ENCODE measurements around the gene DNAH17.

The DNAH17 gene

DNA sequence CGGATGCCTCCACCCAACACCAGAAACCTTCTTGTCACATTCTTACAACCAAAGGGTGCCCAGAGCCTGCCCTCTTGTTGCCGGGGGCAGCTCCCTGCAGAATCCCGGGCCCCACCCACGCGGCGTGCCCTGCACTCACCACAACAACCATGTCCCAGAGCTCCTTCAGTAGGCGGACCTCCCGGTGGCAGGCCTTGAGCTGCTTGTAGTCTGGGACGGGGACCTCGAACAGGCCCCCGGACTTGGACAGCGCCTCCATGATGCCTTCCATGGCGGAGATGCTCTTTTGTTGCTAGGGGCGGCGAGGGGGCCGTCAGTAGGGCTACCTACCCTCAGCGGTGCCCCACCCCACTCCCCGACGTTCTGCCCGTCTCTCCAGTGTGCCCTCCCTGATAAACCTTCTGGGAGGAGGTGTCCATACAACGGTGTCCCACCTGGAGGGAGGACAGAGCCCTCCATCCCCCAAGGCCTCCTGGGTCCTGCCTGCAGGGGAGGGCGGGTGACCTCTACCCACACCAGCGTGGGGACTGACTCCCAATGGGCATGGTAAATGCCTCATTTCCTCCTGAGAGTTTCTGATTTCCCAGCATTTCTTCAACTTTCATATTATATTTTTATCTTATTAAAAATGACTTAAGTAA is 52.2 kb downstream of the DNAH17 start:
- Histone ChIP-seq H3K27me3 (ENCODE audit: control insufficient read depth, insufficient read depth, low read length) (no peaks in the 10 kb centered on the region), H3K4me1 (ENCODE audit: control insufficient read depth, insufficient read depth, low read length) (no peaks in the 10 kb centered on the region), H3K36me3 (ENCODE audit: control insufficient read depth, insufficient read depth, low read length) (no peaks in the 10 kb centered on the region), H3K27ac (ENCODE audit: low read length) (no peak overlapping the region), H3K9me3 (ENCODE audit: control insufficient read depth, insufficient read depth, low read length) (no peaks in the 10 kb centered on the region), H3K4me3 (ENCODE audit: low read length) (no peak overlapping the region)
- no peak for DNase-seq (ENCODE audit: low read depth, low spot score)
- no CpG with 5 or more reads among the region's 23 CpGs for WGBS (ENCODE audit: insufficient coverage, insufficient read length)

DNA sequence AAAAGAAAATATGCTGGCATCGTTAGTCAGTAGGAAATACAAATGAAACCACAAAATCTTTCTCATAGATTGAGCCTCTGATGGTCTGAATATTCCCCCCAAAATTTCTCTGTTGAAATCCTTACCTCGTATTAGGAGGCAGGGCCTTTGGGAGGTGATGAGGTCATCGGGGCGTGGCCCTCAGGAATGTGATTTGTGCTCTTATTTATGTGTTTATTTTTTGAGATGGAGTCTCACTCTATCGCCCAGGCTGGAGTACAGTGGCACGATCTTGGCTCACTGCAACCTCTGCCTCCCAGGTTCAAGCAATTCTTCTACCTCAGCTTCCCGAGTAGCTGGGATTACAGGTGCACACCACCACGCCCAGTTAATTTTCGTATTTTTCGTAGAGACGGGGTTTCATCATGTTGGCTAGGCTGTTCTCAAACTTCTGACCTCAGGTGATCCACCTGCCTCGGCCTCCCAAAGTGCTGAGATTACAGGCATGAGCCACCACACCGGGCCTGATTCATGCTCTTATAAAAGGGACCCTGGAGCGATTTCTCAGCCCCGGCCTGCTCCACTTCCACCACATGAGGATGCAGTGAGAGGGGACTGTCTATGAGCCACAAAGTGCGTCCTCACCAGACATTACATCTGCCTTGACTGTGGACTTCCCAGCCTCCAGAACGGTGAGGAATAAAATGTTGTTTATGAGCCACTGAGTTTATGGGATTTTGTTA is 53.1 kb downstream of the DNAH17 start:
- H3K27me3 ChIP-seq (ENCODE audit: control insufficient read depth, insufficient read depth, low read length) = no peaks in the 10 kb centered on the region
- no peak overlapping the region for H3K27ac ChIP-seq (ENCODE audit: low read length)
- DNase-seq (ENCODE audit: low read depth, low spot score) = no peak
- H3K4me1 ChIP-seq (ENCODE audit: control insufficient read depth, insufficient read depth, low read length) = no peaks in the 10 kb centered on the region
- no CpG with 5 or more reads among the region's 17 CpGs for WGBS (ENCODE audit: insufficient coverage, insufficient read length)
- no peaks in the 10 kb centered on the region for H3K9me3 ChIP-seq (ENCODE audit: control insufficient read depth, insufficient read depth, low read length)
- H3K36me3 ChIP-seq (ENCODE audit: control insufficient read depth, insufficient read depth, low read length) = no peaks in the 10 kb centered on the region
- H3K4me3 ChIP-seq (ENCODE audit: low read length) = no peak overlapping the region

DNA sequence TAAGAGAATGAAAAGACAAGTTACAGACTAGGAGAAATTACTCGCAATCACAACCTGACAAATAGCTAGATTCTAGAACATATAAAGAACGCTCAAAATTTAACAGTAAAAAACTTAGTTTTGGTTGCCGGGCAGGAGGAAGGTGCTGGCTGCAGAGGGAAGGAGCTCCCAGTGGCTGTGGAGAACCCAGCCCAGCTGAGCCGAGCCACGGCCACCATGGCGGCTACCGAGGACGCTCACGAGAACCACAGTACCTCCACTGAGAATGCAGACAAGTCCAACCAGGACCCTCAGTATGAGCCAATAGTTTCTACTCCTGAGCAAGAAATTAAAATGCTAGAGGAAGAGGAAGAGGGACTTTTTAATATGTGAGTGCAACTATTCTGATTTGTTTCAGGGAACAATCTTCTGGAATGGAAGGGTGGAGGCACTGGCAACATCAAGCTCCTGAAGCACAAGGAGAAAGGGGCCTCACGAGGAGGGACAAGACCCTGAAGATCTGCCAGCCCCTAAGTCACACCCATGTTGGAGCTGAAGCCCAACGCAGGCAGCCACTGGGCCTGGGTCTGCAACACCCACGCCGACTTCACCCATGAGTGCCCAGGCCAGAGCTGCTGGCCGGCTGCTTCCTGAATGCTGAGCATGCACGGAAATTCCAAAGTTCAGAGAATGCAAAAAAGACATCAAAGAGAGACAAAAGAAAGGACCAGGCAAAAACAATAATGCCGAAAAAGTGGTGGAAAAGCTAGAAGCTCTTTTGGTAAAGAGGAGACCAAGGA is 55.0 kb downstream of the DNAH17 start:
- H3K4me1 ChIP-seq (ENCODE audit: control insufficient read depth, insufficient read depth, low read length) = no peaks in the 10 kb centered on the region
- no peak overlapping the region for H3K27ac ChIP-seq (ENCODE audit: low read length)
- H3K4me3 ChIP-seq (ENCODE audit: low read length) = no peak overlapping the region
- H3K9me3 ChIP-seq (ENCODE audit: control insufficient read depth, insufficient read depth, low read length) = no peaks in the 10 kb centered on the region
- no peaks in the 10 kb centered on the region for H3K36me3 ChIP-seq (ENCODE audit: control insufficient read depth, insufficient read depth, low read length)
- no CpG with 5 or more reads among the region's 16 CpGs for WGBS (ENCODE audit: insufficient coverage, insufficient read length)
- no peak for DNase-seq (ENCODE audit: low read depth, low spot score)
- no peaks in the 10 kb centered on the region for H3K27me3 ChIP-seq (ENCODE audit: control insufficient read depth, insufficient read depth, low read length)

DNA sequence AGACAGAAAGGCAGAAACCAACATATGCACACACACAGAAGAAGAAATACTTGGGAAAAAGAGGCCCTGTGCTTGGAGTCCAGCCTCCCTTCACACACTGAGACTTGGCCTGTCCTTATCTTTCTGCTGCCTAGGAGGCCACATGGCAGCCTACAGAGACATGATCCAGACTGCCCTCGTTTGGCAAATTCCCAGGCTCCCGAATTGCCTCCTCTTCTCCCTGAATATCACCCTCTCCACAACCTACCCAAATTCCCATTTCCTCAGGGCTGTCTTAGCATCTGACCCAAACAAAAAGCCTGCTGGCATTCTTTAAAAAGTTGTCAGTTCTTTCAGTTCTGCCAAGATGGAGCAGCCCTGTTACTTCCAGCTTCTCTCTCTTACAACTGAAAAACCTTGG is 59.8 kb downstream of the DNAH17 start:
- H3K4me1 ChIP-seq (ENCODE audit: control insufficient read depth, insufficient read depth, low read length) = no peaks in the 10 kb centered on the region
- H3K9me3 ChIP-seq (ENCODE audit: control insufficient read depth, insufficient read depth, low read length) = no peaks in the 10 kb centered on the region
- no CpG with 5 or more reads among the region's 2 CpGs for WGBS (ENCODE audit: insufficient coverage, insufficient read length)
- no peak overlapping the region for H3K27ac ChIP-seq (ENCODE audit: low read length)
- no peak for DNase-seq (ENCODE audit: low read depth, low spot score)
- no peak overlapping the region for H3K4me3 ChIP-seq (ENCODE audit: low read length)
- no peaks in the 10 kb centered on the region for H3K27me3 ChIP-seq (ENCODE audit: control insufficient read depth, insufficient read depth, low read length)
- H3K36me3 ChIP-seq (ENCODE audit: control insufficient read depth, insufficient read depth, low read length) = no peaks in the 10 kb centered on the region

DNA sequence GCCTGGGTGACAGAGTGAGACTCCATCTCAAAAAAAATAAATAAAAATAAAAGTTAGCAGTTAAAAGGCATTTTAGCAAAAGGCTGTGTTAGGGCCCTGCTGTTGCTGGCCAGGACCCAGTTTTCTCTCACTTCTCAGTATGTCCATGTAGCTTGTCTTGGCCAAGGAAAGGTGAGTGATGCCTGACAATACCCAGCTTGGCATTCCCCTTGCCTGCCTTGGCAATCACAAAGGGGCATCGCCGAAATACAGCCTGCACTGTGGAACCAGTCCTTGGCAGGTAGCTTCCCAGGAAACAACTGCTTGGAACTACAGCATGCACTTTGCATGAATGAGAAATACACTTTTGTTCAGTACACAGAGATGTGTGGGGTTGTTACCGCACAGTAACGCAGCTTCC is 61.7 kb downstream of the DNAH17 start:
- Histone ChIP-seq H3K4me1 (ENCODE audit: control insufficient read depth, insufficient read depth, low read length) (no peaks in the 10 kb centered on the region), H3K27me3 (ENCODE audit: control insufficient read depth, insufficient read depth, low read length) (no peaks in the 10 kb centered on the region), H3K9me3 (ENCODE audit: control insufficient read depth, insufficient read depth, low read length) (no peaks in the 10 kb centered on the region), H3K36me3 (ENCODE audit: control insufficient read depth, insufficient read depth, low read length) (no peaks in the 10 kb centered on the region), H3K27ac (ENCODE audit: low read length) (no peak overlapping the region), H3K4me3 (ENCODE audit: low read length) (no peak overlapping the region)
- DNase-seq (ENCODE audit: low read depth, low spot score) = no peak
- WGBS (ENCODE audit: insufficient coverage, insufficient read length) = no CpG with 5 or more reads among the region's 4 CpGs

DNA sequence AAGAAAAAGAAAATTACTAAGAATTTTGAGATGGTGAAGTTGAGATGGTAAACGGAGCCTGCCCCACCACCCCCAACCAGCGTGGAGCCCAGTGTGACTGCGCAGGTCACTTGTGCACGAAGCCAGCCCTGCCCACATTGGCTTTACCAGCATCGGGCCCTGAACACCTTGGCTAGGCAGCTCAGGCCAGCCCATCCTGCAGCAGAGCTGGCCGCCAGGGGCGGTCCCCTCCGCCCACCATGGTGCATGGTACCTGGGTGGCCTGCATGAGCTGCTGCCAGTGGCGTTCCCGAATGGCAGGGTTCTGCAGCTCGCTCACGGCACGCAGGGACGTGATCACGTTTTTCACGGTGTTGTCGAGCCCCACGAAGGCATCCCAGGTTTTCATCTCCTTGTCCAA is 62.7 kb downstream of the DNAH17 start:
- H3K27ac ChIP-seq (ENCODE audit: low read length) = no peak overlapping the region
- no peaks in the 10 kb centered on the region for H3K27me3 ChIP-seq (ENCODE audit: control insufficient read depth, insufficient read depth, low read length)
- H3K4me1 ChIP-seq (ENCODE audit: control insufficient read depth, insufficient read depth, low read length) = no peaks in the 10 kb centered on the region
- DNase-seq (ENCODE audit: low read depth, low spot score) = no peak
- H3K9me3 ChIP-seq (ENCODE audit: control insufficient read depth, insufficient read depth, low read length) = no peaks in the 10 kb centered on the region
- H3K36me3 ChIP-seq (ENCODE audit: control insufficient read depth, insufficient read depth, low read length) = no peaks in the 10 kb centered on the region
- WGBS (ENCODE audit: insufficient coverage, insufficient read length) = no CpG with 5 or more reads among the region's 18 CpGs
- no peak overlapping the region for H3K4me3 ChIP-seq (ENCODE audit: low read length)

DNA sequence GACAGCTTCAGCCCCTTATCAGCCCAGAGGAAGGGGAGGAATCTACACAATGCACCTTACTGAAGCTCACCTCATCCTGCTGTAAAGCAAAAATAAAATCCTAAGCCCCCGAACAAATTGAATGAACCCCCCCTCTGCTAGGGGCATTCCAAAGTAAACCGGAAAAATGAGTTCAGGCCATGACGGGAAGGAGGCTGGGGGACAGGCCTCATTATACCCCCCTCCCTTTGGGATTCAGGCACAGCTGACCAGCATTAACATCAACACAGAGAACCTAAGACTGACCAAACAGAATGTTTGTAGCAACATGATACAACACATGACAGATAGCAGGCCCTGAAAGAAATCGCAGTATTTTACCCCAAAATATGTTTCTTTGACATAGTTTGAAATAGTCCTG is 64.2 kb downstream of the DNAH17 start:
- no CpG with 5 or more reads among the region's 4 CpGs for WGBS (ENCODE audit: insufficient coverage, insufficient read length)
- Histone ChIP-seq H3K27ac (ENCODE audit: low read length) (no peak overlapping the region), H3K27me3 (ENCODE audit: control insufficient read depth, insufficient read depth, low read length) (no peaks in the 10 kb centered on the region)

DNA sequence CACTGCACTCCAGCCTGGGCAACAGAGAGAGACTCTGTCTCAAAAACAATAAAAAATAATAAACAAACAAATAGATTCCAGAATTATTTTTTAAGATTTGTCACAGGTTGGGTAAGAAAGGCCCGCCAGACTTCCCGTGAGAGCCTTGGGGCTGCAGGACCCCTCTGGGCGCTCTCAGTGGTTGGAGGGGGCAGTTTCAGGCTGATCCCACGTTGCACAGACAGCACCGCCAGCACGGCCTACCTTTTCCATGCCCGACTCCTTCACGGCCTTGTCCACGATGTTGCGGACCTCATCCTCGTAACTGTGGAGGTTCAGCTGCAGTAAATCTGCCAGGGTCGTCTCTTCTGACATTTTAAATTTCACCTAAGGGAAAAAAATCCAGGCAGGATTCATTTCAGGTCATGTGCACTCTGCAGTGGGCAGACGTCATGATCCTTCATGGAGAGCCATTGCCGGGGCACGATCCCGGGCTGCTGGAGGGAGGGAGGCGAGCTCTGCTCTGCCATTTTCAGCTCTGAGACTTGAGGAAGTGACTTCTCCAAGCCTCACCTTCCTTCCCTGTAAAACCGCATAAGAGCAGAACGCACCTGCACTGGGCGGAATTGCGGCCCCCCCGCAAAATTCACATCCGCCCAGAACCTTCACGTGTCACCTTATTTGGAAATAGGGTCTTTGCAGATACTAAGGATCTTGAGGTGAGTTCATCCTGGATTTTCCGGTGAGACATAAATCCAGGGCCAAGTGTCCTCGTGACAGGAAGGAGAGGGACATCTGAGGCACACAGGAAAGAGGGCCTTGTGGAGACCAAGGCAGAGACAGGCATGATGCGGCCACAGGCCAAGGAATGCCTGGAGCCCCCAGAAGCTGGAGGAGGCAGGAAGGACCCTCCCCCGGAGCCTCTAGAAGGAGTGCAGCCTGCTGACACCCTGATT is 66.8 kb downstream of the DNAH17 start:
- no peaks in the 10 kb centered on the region for H3K36me3 ChIP-seq (ENCODE audit: control insufficient read depth, insufficient read depth, low read length)
- WGBS (ENCODE audit: insufficient coverage, insufficient read length) = no CpG with 5 or more reads among the region's 28 CpGs
- H3K4me3 ChIP-seq (ENCODE audit: low read length) = no peak overlapping the region
- H3K27ac ChIP-seq (ENCODE audit: low read length) = no peak overlapping the region
- no peak for DNase-seq (ENCODE audit: low read depth, low spot score)
- H3K27me3 ChIP-seq (ENCODE audit: control insufficient read depth, insufficient read depth, low read length) = no peaks in the 10 kb centered on the region
- no peaks in the 10 kb centered on the region for H3K4me1 ChIP-seq (ENCODE audit: control insufficient read depth, insufficient read depth, low read length)
- H3K9me3 ChIP-seq (ENCODE audit: control insufficient read depth, insufficient read depth, low read length) = no peaks in the 10 kb centered on the region

More for the DNA sequence above, 64.2 kb downstream of the DNAH17 start:
- Histone ChIP-seq H3K4me1 (ENCODE audit: control insufficient read depth, insufficient read depth, low read length) (no peaks in the 10 kb centered on the region), H3K4me3 (ENCODE audit: low read length) (no peak overlapping the region), H3K9me3 (ENCODE audit: control insufficient read depth, insufficient read depth, low read length) (no peaks in the 10 kb centered on the region), H3K36me3 (ENCODE audit: control insufficient read depth, insufficient read depth, low read length) (no peaks in the 10 kb centered on the region)
- DNase-seq (ENCODE audit: low read depth, low spot score) = no peak

DNA sequence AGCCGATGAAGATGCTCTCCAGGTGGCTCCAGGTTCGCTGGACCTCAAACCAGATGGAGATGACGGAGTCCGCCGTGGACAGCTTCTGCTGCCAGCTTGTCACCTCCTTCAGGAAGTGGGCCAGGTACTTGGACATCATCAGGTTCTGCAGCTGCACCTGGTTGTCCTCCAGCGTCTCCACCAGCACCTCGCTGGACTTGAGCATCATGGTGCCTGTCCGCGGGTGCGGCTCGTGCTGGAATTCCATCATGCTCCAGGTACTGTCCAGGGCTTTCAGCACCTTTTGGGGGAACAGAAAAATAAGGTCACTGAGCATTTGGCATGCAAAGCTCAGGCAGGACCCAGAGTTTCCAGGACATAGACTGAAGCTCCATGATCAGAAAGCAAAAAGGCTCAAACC is 69.7 kb downstream of the DNAH17 start:
- no peak for DNase-seq (ENCODE audit: low read depth, low spot score)
- Histone ChIP-seq H3K9me3 (ENCODE audit: control insufficient read depth, insufficient read depth, low read length) (no peaks in the 10 kb centered on the region), H3K4me3 (ENCODE audit: low read length) (no peak overlapping the region), H3K4me1 (ENCODE audit: control insufficient read depth, insufficient read depth, low read length) (no peaks in the 10 kb centered on the region), H3K27me3 (ENCODE audit: control insufficient read depth, insufficient read depth, low read length) (no peaks in the 10 kb centered on the region), H3K36me3 (ENCODE audit: control insufficient read depth, insufficient read depth, low read length) (no peaks in the 10 kb centered on the region), H3K27ac (ENCODE audit: low read length) (no peak overlapping the region)
- WGBS (ENCODE audit: insufficient coverage, insufficient read length) = no CpG with 5 or more reads among the region's 11 CpGs

All from iPS DF 6.9 (cell line).